RWPE1 (cell line): ENCODE results near the gene SECTM1.

ENCODE experiments used
- CTCF ChIA-PET: fragments of 350-600 bp; sonication (Branson Sonifier 250); formaldehyde crosslinking; extraction: SDS; loops from one replicate; lab custom pipeline; 2021; lab: Yijun Ruan, JAX
- POLR2A ChIA-PET: fragments of 400-600 bp; formaldehyde crosslinking; extraction: SDS; loops from one replicate; lab custom pipeline; 2020; ENCODE audit warnings: antibody characterized with exemption; ENCODE audit not compliant: low non-redundant PET; lab: Yijun Ruan, JAX
- DNase-seq: peaks from one replicate; pipeline ENCODE4 v3.0.0; 2012; ENCODE audit warnings: low spot score
- H3K27ac ChIP-seq: fragments of 450-650 bp; 2 replicates; pipeline ENCODE4 v1.5.1; 2017
- CTCF ChIP-seq: fragments of 450-650 bp; conservative IDR thresholded peaks from 2 replicates; pipeline ENCODE4 v1.5.1; 2017; ENCODE audit warnings: low read depth, mild to moderate bottlenecking

SECTM1 gene

GRCh38 chr17:82305727-82306300, 27.8 kb downstream of the SECTM1 start:
- CTCF ChIA-PET, result no interaction called here
- H3K27ac ChIP-seq, result peak overlapping the region; percentile 100
- no peak for TF ChIP-seq CTCF
- no peak for DNase-seq
- POLR2A ChIA-PET, result interaction anchor here (0.5 kb wide), 1 partner anchor 10 kb away, joined by 3 read pairs; no protein-coding TSS in a partner anchor

GRCh38 chr17:82304826-82305726, 28.5 kb downstream of the SECTM1 start:
- H3K27ac ChIP-seq, result peak overlapping the region; percentile 100
- no peak for TF ChIP-seq CTCF
- POLR2A ChIA-PET, result interaction anchor here (0.5 kb wide), 1 partner anchor 9 kb away, joined by 3 read pairs; no protein-coding TSS in a partner anchor
- CTCF ChIA-PET, result interaction anchor here (0.6 kb wide), 1 partner anchor 201 kb away, joined by 3 read pairs; no protein-coding TSS in a partner anchor
- no peak for DNase-seq

GRCh38 chr17:82303944-82304808, 29.4 kb downstream of the SECTM1 start:
- ChIA-PET CTCF (interaction anchor here (0.6 kb wide), 2 partner anchors 18 to 201 kb away, joined by 3 read pairs; no protein-coding TSS in a partner anchor), POLR2A (no interaction called here)
- TF ChIP-seq CTCF, result no peak
- DNase-seq, result no peak
- H3K27ac ChIP-seq, result peak overlapping the region; percentile 100

- ChIA-PET CTCF (interaction anchor here (0.6 kb wide), 1 partner anchor 19 kb away, joined by 3 read pairs; no protein-coding TSS in a partner anchor), POLR2A (no interaction called here)
- no peak for DNase-seq
- peak overlapping the region; percentile 100 for H3K27ac ChIP-seq
- TF ChIP-seq CTCF, result no peak
Observed at GRCh38 chr17:82302991-82303943, 30.3 kb downstream of the SECTM1 start.

GRCh38 chr17:82302568-82302963, 31.0 kb downstream of the SECTM1 start:
- POLR2A ChIA-PET, result no interaction called here
- DNase-seq, result no peak
- peak overlapping the region; percentile 100 for H3K27ac ChIP-seq
- CTCF ChIA-PET, result interaction anchor here (1.5 kb wide), 1 partner anchor 19 kb away, joined by 6 read pairs; no protein-coding TSS in a partner anchor
- no peak for TF ChIP-seq CTCF
